ENCODE data around the gene STXBP6.

DNA sequence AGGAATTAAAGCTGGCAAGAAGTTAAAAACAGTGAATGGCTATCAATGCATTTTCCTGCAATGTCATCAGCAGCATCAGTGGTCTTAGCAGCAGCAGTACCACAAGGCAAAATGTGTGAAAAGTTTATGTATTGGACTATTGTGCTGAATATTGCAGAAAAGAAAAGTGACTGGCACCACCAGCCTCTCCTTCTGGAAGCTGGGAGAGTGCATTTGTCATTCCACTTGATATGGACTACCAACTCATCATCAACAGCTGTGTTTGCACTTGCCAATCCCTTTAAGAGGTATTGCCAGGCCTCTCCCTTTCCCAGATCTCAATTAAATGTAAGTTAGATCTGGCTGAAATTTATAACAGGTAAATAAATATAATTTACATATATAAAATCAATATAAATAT, 265.0 kb downstream of the STXBP6 start:
- no peak for TF ChIP-seq POLR2A (IDR thresholded peaks at IDR 0.05)
- TF ChIP-seq, protein P1, sequence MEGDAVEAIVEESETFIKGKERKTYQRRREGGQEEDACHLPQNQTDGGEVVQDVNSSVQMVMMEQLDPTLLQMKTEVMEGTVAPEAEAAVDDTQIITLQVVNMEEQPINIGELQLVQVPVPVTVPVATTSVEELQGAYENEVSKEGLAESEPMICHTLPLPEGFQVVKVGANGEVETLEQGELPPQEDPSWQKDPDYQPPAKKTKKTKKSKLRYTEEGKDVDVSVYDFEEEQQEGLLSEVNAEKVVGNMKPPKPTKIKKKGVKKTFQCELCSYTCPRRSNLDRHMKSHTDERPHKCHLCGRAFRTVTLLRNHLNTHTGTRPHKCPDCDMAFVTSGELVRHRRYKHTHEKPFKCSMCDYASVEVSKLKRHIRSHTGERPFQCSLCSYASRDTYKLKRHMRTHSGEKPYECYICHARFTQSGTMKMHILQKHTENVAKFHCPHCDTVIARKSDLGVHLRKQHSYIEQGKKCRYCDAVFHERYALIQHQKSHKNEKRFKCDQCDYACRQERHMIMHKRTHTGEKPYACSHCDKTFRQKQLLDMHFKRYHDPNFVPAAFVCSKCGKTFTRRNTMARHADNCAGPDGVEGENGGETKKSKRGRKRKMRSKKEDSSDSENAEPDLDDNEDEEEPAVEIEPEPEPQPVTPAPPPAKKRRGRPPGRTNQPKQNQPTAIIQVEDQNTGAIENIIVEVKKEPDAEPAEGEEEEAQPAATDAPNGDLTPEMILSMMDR (IDR thresholded peaks at IDR 0.05 in 4 of 5, conservative IDR thresholded peaks at IDR 0.05 in 1 of 5), result no peak
